NCI-H2029 treated with DMSO at 0.1 percent for 48 hours (cell line): ENCODE measurements around the gene GPR176.

Experiments
- DNase-seq: peaks from one replicate; lab custom pipeline; 2025; lab: John Stamatoyannopoulos, UW

GPR176 gene, protein sequence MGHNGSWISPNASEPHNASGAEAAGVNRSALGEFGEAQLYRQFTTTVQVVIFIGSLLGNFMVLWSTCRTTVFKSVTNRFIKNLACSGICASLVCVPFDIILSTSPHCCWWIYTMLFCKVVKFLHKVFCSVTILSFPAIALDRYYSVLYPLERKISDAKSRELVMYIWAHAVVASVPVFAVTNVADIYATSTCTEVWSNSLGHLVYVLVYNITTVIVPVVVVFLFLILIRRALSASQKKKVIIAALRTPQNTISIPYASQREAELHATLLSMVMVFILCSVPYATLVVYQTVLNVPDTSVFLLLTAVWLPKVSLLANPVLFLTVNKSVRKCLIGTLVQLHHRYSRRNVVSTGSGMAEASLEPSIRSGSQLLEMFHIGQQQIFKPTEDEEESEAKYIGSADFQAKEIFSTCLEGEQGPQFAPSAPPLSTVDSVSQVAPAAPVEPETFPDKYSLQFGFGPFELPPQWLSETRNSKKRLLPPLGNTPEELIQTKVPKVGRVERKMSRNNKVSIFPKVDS

GRCh38 chr15:39919748-39920509, at the start of gene GPR176:
Gene GPR176 (minus strand): TSS chr15:39920266. CDS start chr15:39920026, 240 bp downstream.
- DNase-seq: no peak

GRCh38 chr15:39969002-39969394, 48.9 kb upstream of the GPR176 start:
- no peak for DNase-seq

DNA sequence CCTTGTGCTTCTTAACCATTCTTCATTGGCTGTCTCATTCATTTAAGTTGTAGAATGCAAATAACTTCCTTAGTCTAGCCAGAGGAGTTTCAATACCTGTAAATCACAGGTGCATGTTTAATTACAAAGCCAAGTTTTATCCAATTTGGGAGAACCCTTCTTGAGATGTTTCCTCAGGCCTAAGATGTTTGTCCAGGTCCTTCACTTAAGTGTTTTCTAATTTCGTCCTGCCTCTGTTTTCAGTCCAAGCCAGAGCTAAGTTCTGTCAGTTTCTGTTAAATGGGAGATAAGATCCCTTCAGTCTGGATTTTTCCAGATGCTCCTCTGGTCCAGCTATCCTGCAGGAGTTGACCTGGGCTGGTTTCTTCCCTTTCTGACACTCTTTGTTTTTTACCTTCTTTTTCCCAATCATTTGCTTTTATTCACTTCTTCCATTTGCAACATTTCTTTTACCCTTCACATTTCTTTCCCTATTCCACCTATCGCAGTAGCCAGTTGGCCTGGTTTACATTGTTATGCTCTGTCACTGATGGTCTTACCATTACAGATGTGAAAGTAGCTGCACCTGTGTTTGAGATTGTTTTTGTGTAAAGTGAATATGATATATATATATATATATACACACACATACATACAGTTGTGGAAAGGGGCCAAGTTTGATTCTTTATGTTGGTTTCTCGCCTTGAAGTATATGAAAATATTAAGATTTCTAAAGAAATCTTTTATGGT, 48.4 kb upstream of the GPR176 start:
- DNase-seq: no peak

- DNase-seq: no peak
These were observed 46.5 kb upstream of the GPR176 start for GRCh38 chr15:39966521-39966920.

GRCh38 chr15:39963786-39964185, 43.7 kb upstream of the GPR176 start:
- no peak for DNase-seq

GRCh38 chr15:39961051-39961450, 41.0 kb upstream of the GPR176 start:
- no peak for DNase-seq

DNA sequence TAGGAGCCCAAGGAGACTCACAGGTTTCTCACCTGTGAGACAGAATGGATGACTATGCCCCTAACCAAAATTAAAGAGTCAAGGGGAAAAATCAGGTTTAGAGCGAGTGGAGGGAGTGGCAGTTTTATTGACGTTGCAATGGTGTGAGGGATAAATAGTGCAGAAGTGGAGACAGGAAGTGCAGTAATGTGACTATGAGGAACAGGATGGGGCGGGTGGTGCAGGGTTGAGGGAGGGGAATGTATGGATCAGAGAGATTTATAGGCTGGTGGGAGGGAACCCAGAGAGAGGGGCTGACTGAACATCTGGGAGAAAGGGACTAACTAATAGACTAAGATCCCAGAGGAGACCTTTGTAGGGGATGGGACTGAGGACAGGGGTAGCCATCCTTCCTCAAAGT, 40.3 kb upstream of the GPR176 start:
- DNase-seq: no peak

- no peak for DNase-seq
These were observed 39.3 kb upstream of the GPR176 start for GRCh38 chr15:39959411-39959810.

DNA sequence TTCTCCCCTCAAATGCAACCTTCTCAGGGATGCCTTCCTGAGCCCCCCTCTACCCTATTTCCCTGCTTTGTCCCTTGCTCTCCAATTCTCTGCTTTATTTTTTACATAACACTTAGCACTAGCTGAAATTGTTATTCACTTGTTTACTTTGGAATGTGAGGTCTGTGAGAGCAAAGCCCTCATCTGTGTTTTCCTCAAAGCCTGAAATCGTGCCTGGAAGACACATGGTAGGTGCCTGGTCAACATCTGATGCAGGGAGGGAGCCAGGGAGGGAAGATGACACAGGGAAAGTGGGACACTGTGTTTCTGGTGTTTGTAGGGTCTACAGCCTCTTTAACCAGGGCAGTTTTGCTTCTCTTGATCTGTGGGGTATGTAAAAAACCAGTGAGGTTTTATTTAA, 37.4 kb upstream of the GPR176 start:
- DNase-seq: no peak

- no peak for DNase-seq
These were observed 33.5 kb upstream of the GPR176 start for GRCh38 chr15:39953521-39953920.

- DNase-seq: no peak
These were observed 31.5 kb upstream of the GPR176 start for GRCh38 chr15:39951561-39951960.

- DNase-seq: no peak
These were observed 28.8 kb upstream of the GPR176 start for GRCh38 chr15:39948817-39949216.

GRCh38 chr15:39947401-39948197, 27.5 kb upstream of the GPR176 start:
- DNase-seq: no peak

DNA sequence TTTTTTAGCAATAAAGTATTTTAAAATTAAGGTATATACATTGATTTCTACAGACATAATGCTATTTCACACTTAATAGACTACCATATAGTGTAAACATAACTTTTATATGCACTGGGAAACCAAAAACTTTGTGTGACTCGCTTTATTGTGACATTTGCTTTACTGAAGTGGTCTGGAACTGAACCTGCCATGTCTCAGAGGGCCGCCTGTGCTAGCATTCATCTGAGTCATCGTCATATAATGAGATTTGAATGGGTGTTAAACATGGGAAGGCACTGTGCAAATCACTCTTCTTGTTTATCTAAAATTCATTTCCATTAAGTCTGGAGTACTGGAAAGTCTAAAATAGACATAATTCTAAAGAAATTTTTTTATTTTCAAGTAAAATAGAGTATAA, 26.8 kb upstream of the GPR176 start:
- no peak for DNase-seq

DNA sequence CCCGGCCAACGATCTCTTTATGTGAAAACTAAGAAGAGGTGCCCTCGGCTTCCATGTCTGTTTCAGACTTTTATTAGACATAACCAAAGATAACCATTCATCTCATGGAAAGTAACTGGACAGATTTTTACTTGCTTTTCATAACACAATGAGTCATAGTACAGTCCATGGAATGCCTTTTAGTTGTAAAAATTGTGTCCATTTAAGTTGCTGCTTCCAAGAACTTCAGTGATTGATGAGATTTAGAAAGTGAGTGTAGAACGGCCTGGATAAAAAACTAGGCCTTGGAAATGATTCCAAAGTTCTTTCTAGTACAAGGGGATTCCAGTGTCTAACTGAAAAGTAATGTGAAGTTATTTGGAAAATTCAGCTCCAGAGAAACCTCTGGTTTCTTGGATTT, 24.7 kb upstream of the GPR176 start:
- DNase-seq: no peak

DNA sequence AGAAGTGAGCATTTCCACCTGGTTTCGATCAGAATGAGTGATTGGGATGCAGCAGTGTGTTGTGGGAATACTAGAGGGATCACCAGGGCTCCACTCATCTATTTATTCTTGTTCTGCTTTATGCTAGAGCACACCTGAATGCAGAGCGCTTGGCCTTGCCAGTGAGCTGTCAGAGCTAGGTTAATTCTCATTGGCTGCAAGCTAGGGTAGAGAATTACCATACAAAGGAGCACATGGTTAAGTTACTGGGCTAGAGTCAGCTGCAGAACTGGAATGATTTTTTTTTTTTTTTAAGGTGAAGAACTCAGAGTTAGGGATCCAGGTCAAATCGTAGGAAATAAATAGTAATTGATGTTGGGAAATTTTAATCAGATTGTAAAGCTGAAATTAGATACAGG, 22.7 kb upstream of the GPR176 start:
- DNase-seq: no peak

- no peak for DNase-seq
These were observed 22.2 kb upstream of the GPR176 start for GRCh38 chr15:39942101-39942752.

DNA sequence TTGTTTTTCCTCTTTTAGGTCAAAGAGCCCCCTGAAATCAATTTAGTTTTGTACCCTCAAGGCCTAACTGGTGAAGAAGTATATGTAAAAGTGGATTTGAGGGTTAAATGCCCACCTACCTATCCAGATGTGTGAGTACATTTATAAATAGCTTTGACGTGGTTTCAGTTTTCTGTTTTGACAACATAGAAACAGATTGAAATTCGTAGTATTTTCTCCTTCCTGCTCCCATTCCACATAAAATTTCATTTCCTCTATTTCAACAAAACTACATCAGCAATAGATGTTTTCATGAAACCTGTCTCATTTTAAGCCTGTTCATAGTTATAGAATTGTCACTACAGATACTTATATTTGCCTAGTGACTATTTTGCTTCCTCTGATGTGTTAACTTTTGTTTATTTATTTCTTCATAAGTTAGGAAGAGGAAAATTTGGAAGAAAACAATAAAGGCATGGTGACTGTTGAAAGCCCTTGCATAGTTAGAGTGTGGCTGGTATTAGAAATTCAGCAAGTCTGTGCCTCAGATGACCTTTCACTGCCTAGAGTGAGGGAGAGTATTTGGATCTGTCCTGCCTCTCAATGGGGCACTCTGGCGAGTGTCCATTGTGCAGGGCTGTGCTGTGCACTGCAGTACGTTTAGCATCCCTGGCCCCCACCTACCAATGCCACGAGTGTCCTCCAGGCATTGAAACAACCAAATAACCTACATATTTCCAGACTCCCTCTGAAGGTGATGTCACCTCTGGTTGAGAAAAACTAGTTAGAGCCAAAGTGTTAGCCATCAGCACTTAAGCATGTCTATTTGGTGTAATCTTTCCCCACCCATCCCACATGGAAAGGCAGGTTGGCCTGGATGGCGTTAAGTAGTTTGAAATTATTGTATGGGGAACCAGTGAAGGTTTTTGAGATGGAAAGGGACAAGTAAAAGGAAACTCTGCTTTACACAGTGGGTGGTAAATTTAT, 19.7 kb upstream of the GPR176 start:
- DNase-seq: no peak

GRCh38 chr15:39937696-39938095, 17.6 kb upstream of the GPR176 start:
- no peak for DNase-seq

GRCh38 chr15:39936681-39937080, 16.6 kb upstream of the GPR176 start:
- DNase-seq: no peak
